H1 (cell line): Measurements from ENCODE around the gene CAPN13. TPM values are rescaled to one million over a fixed set of nuclear protein-coding genes. Genes with fewer than 3 reads are reported as not detected.

Experiments used
- CTCF ChIA-PET: fragments of 300-600 bp; sonication (Branson Sonifier 250); formaldehyde crosslinking; loops from one replicate; lab custom pipeline; 2021; ENCODE audit not compliant: partially characterized antibody; lab: Charles Lee
- POLR2A ChIA-PET: fragments of 300-600 bp; sonication (Branson Sonifier 250); formaldehyde crosslinking; loops from one replicate; lab custom pipeline; 2021; ENCODE audit warnings: inconsistent platforms; ENCODE audit not compliant: partially characterized antibody; lab: Charles Lee
- DNase-seq, 2 experiments: peaks; one replicate each; pipeline versions ENCODE4 v3.0.0 to v3.0.0-alpha.2; 2010 to 2022; ENCODE audit warnings: low spot score in 2 of 2, low read depth in 1 of 2, mixed read lengths in 1 of 2
- FAIRE-seq: peaks from 2 replicates; lab custom pipeline; 2011; peaks lifted over from hg19 to GRCh38; lab: Jason Lieb, UNC
- H2AFZ ChIP-seq: 2 replicates; pipeline ENCODE4 v1.8.1; 2012; ENCODE audit warnings: low read length, inconsistent platforms
- H2AK5ac ChIP-seq: 2 replicates; pipeline ENCODE4 v1.6.1; 2013; ENCODE audit warnings: low read depth, low read length
- H2BK120ac ChIP-seq: replicated peaks from 2 replicates; pipeline ENCODE3; 2013; ENCODE audit warnings: low read depth, low read length, inconsistent platforms
- H2BK12ac ChIP-seq: 2 replicates; pipeline ENCODE4 v1.6.1; 2013; ENCODE audit warnings: low read depth, low read length
- H2BK15ac ChIP-seq: 2 replicates; pipeline ENCODE4 v1.6.1; 2013; ENCODE audit warnings: low read length
- H2BK20ac ChIP-seq: 2 replicates; pipeline ENCODE4 v1.6.1; 2013; ENCODE audit warnings: low read length
- H2BK5ac ChIP-seq: 2 replicates; pipeline ENCODE4 v1.6.1; 2013; ENCODE audit warnings: low read depth, low read length
- H3K14ac ChIP-seq: 2 replicates; pipeline ENCODE4 v1.6.1; 2013; ENCODE audit warnings: inconsistent platforms; ENCODE audit not compliant: insufficient read length
- H3K18ac ChIP-seq: 2 replicates; pipeline ENCODE4 v1.6.1; 2013; ENCODE audit warnings: low read length; ENCODE audit errors: extremely low read depth
- H3K23ac ChIP-seq: 2 replicates; pipeline ENCODE4 v1.6.1; 2013; ENCODE audit warnings: inconsistent platforms; ENCODE audit not compliant: insufficient read length
- H3K23me2 ChIP-seq: 2 replicates; pipeline ENCODE4 v1.6.1; 2013; ENCODE audit warnings: low read depth, low read length
- H3K27ac ChIP-seq: 2 replicates; pipeline ENCODE4 v1.6.1; 2011; ENCODE audit warnings: low read depth, low read length, inconsistent platforms
- H3K27me3 ChIP-seq, 4 experiments: replicated peaks in 1 of 4; 1 replicate in 1 of 4; 2 replicates in 3 of 4; pipeline versions ENCODE4 v1.6.1 to v1.8.1; 2011 to 2013; ENCODE audit warnings: low read length in 3 of 4, mild to moderate bottlenecking in 3 of 4, inconsistent platforms in 2 of 4, mixed read lengths in 2 of 4, moderate library complexity in 1 of 4; ENCODE audit not compliant: control insufficient read depth in 3 of 4, insufficient read depth in 3 of 4; ENCODE audit errors: extremely low read depth in 1 of 4
- H3K36me3 ChIP-seq, 4 experiments: 2 replicates each; pipeline versions ENCODE4 v1.6.1 to v1.8.1; 2011 to 2013; ENCODE audit warnings: mild to moderate bottlenecking in 4 of 4, low read length in 3 of 4, moderate library complexity in 2 of 4, control low read depth in 1 of 4, inconsistent platforms in 1 of 4; ENCODE audit not compliant: insufficient read depth in 4 of 4, control insufficient read depth in 2 of 4
- H3K4ac ChIP-seq: replicated peaks from 2 replicates; pipeline ENCODE3; 2013; ENCODE audit warnings: low read length, low read depth, mixed read lengths, inconsistent platforms; ENCODE audit not compliant: insufficient read length
- H3K4me1 ChIP-seq, 4 experiments: replicated peaks in 1 of 4; 1 replicate in 1 of 4; 2 replicates in 3 of 4; pipeline versions ENCODE4 v1.6.1 to v1.8.1; 2011 to 2013; ENCODE audit warnings: low read length in 3 of 4, inconsistent platforms in 2 of 4, mixed read lengths in 1 of 4; ENCODE audit not compliant: insufficient read depth in 4 of 4, control insufficient read depth in 3 of 4
- H3K4me2 ChIP-seq, 2 experiments: 2 replicates each; pipeline versions ENCODE4 v1.6.1 to v1.8.1; 2011 to 2013; ENCODE audit warnings: low read depth in 2 of 2, low read length in 2 of 2, control low read depth in 1 of 2, inconsistent platforms in 1 of 2, mild to moderate bottlenecking in 1 of 2; ENCODE audit not compliant: insufficient read depth in 1 of 2
- H3K4me3 ChIP-seq, 4 experiments: fragments of 200-600, 300-600 bp in 1 of 4; sonication (generic), shearing (Covaris generic), sonication (Bioruptor Twin) in 1 of 4; 2 replicates each; pipeline versions ENCODE4 v1.5.1 to v1.8.1; 2011 to 2016; ENCODE audit warnings: low read length in 4 of 4, low read depth in 3 of 4, control low read depth in 2 of 4, inconsistent platforms in 2 of 4, mild to moderate bottlenecking in 2 of 4, mixed read lengths in 1 of 4, moderate library complexity in 1 of 4; ENCODE audit not compliant: insufficient read depth in 2 of 4; ENCODE audit errors: extremely low read depth in 1 of 4
- H3K56ac ChIP-seq: replicated peaks from 2 replicates; pipeline ENCODE3; 2013; ENCODE audit warnings: low read depth, mild to moderate bottlenecking, mixed read lengths, low read length, inconsistent platforms; ENCODE audit not compliant: insufficient read length
- H3K79me1 ChIP-seq: 2 replicates; pipeline ENCODE4 v1.6.1; 2013; ENCODE audit warnings: low read depth, low read length, control low read depth
- H3K79me2 ChIP-seq, 2 experiments: 2 replicates each; pipeline versions ENCODE4 v1.6.1 to v1.8.1; 2012 to 2013; ENCODE audit warnings: low read length in 2 of 2, mild to moderate bottlenecking in 2 of 2, inconsistent platforms in 1 of 2; ENCODE audit not compliant: insufficient read depth in 2 of 2, control insufficient read depth in 1 of 2
- H3K9ac ChIP-seq, 4 experiments: replicated peaks in 1 of 4; 1 replicate in 1 of 4; 2 replicates in 3 of 4; pipeline versions ENCODE4 v1.6.1 to v1.8.1; 2011 to 2013; ENCODE audit warnings: low read depth in 3 of 4, low read length in 3 of 4, control low read depth in 2 of 4, mild to moderate bottlenecking in 2 of 4, moderate library complexity in 2 of 4, inconsistent platforms in 1 of 4; ENCODE audit errors: extremely low read depth in 1 of 4
- H3K9me3 ChIP-seq, 2 experiments: 2 replicates each; pipeline versions ENCODE4 v1.6.1 to v1.8.1; 2012 to 2013; ENCODE audit warnings: mild to moderate bottlenecking in 2 of 2, moderate library complexity in 2 of 2, control low read depth in 1 of 2, inconsistent platforms in 1 of 2, low read depth in 1 of 2, low read length in 1 of 2, mixed read lengths in 1 of 2; ENCODE audit not compliant: insufficient read depth in 2 of 2
- H4K20me1 ChIP-seq, 2 experiments: replicated peaks in 1 of 2; 2 replicates each; pipeline versions ENCODE3 to v1.8.1; 2011 to 2013; ENCODE audit warnings: inconsistent platforms in 2 of 2, low read length in 2 of 2, mild to moderate bottlenecking in 1 of 2; ENCODE audit not compliant: insufficient read depth in 2 of 2, control insufficient read depth in 1 of 2
- H4K5ac ChIP-seq: 2 replicates; pipeline ENCODE4 v1.6.1; 2013; ENCODE audit warnings: low read length, low read depth, mixed read lengths, inconsistent platforms; ENCODE audit not compliant: insufficient read length
- H4K8ac ChIP-seq: 2 replicates; pipeline ENCODE4 v1.8.0; 2013; ENCODE audit warnings: mild to moderate bottlenecking, moderate library complexity, low read length, inconsistent platforms; ENCODE audit not compliant: insufficient read depth; ENCODE audit errors: extremely low read depth
- H4K91ac ChIP-seq: replicated peaks from 2 replicates; pipeline ENCODE3; 2013; ENCODE audit warnings: low read length, mixed read lengths, inconsistent platforms; ENCODE audit not compliant: insufficient read length
- ASH2L ChIP-seq: fragments of 200-600, 300-600 bp; sonication (generic); IDR thresholded peaks from one replicate; pipeline ENCODE4 v1.7.1; 2017; ENCODE audit warnings: low read length
- SP4 ChIP-seq: IDR thresholded peaks from 2 replicates; pipeline ENCODE4 v1.6.1; 2012; ENCODE audit warnings: low read length, inconsistent platforms
- WGBS, 2 experiments: shearing (Covaris generic) in 1 of 2; methylation state at CpG; one replicate each; pipeline versions ENCODE4 v1.1.6 to v1.1.7; 2013 to 2015; ENCODE audit warnings: low lambda C conversion rate in 2 of 2, mixed read lengths in 2 of 2, inconsistent platforms in 1 of 2, low coverage in 1 of 2, missing lambda C conversion rate in 1 of 2; ENCODE audit not compliant: insufficient replicate concordance in 2 of 2, insufficient coverage in 1 of 2, insufficient read length in 1 of 2; ENCODE audit errors: extremely low coverage in 1 of 2, missing lambda C conversion rate in 1 of 2; 5-methylcytosine and 5-hydroxymethylcytosine counted together
- polyA plus RNA-seq, 7 experiments: library from polyadenylated mRNA; depleted of rRNA in 3 of 7; stranded (reverse) in 5 of 7; unstranded in 2 of 7; fragments of >200 nt in 5 of 7; fragments of 200-250 nt in 2 of 7; gene quantifications; 1 replicate in 5 of 7; 2 replicates in 1 of 7; 4 replicates in 1 of 7; pipeline versions ENCODE4 v1.2.1 to v1.2.3, GENCODE V29; 2011 to 2013; ENCODE audit warnings: missing spikeins in 2 of 7, mixed read lengths in 2 of 7
- total RNA-seq: library from RNA; stranded (reverse); fragmentation: NEBNext Ultra II Directional; extraction: Animal tissue kit (Norgen Biotek cat#: 25700); gene quantifications from 2 replicates; pipeline ENCODE4 v1.2.1, GENCODE V29; 2021

CAPN13 gene
- total and polyA plus RNA-seq, 2 of the 8 experiments (the other 6 are each of a cell fraction or from before 2014, with no cell fraction given), result 2.4 TPM

DNA sequence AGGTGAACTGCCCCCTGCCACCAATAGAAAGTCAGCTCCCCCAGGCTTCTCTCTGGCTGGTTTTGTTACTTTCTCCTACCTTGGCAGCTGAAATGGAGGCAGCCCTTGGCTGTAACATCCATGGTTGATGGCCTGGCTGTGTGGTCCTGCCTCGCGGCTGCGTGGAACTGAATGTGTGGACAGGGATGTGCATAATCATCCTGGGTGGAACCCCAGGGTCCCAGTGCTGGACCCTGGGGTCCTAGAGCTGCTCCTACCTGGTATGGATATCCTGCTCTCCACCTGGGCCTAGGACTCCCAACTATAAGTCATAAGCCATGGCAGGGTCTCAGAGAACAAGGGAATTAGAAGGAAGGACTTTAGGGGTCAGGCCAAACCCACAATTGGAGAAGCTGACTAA lies 93.5 kb downstream of the CAPN13 start:
- FAIRE-seq (no peak), DNase-seq (no peak)
- Histone ChIP-seq H3K4me2 (no peak overlapping the region), H3K56ac (no peak overlapping the region), H3K27ac (no peak overlapping the region), H2BK20ac (no peak overlapping the region), H3K9ac (no peak overlapping the region), H3K36me3 (no peaks in the 10 kb centered on the region), H2AK5ac (no peak overlapping the region), H3K9me3 (peaks cover 2 to 9% of the 10 kb centered on the region in 2 experiments; a peak in 2 of 4 replicates), H3K14ac (no peak overlapping the region), H4K91ac (no peak overlapping the region), H3K18ac (no peak overlapping the region), H4K5ac (no peak overlapping the region), H4K20me1 (no peaks in the 10 kb centered on the region), H3K79me2 (no peaks in the 10 kb centered on the region), H2BK120ac (no peak overlapping the region), H3K23ac (no peak overlapping the region), H2BK15ac (no peak overlapping the region), H3K27me3 (no peaks in the 10 kb centered on the region), H3K4me3 (no peak overlapping the region), H3K79me1 (no peaks in the 10 kb centered on the region), H3K4ac (no peak overlapping the region), H2BK12ac (no peak overlapping the region), H3K4me1 (no peaks in the 10 kb centered on the region), H3K23me2 (no peaks in the 10 kb centered on the region), H2AFZ (peak overlapping the region; percentile 6; the same call in 1 of the 2 replicates), H2BK5ac (no peak overlapping the region), H4K8ac (no peak overlapping the region)
- WGBS, 2 experiments, result 97% methylated on average over 3 of the region's 3 CpGs; no CpG with 5 or more reads in 1 of the 2 experiments
- TF ChIP-seq SP4, result no peak
- no peak for TF ChIP-seq ASH2L
- ChIA-PET POLR2A (no interaction called here), CTCF (interaction anchor here (0.6 to 13.3 kb wide), 46 partner anchors 10 to 1054 kb away, joined by 3 to 228 read pairs (median 4); no protein-coding TSS in a partner anchor)
